HG02840 (cell line): ENCODE data around the gene ZNF521.

ENCODE experiments used
- ATAC-seq: cut with Tn5 transposase; IDR thresholded peaks from one replicate; pipeline ENCODE4 v1.9.1; 2021; ENCODE audit warnings: mild to moderate bottlenecking, moderate library complexity, moderate number of reproducible peaks; ENCODE audit not compliant: unreplicated experiment, low FRiP score

Gene ZNF521

GRCh38 chr18:25093141-25093540, 258.8 kb downstream of the ZNF521 start:
- no peak for ATAC-seq

DNA sequence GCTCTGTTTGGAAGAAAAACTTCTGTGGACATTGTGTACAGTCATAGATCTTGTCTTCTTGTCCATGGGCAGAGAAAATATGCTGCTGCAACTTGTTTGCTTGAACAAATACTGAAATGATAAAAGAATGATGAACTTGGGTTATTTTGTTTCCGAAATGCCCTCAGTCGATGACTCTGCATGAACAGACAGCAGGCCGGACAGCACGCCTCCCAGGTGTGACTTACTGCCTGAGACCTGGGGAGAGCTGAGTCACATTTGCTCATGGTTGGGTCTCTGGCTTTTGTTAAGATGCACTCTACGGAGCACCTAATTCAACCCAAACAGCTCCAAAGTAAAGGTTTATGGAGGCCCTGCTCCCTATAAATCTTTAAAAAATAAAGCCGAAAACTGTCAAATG, 262.5 kb downstream of the ZNF521 start:
- no peak for ATAC-seq

DNA sequence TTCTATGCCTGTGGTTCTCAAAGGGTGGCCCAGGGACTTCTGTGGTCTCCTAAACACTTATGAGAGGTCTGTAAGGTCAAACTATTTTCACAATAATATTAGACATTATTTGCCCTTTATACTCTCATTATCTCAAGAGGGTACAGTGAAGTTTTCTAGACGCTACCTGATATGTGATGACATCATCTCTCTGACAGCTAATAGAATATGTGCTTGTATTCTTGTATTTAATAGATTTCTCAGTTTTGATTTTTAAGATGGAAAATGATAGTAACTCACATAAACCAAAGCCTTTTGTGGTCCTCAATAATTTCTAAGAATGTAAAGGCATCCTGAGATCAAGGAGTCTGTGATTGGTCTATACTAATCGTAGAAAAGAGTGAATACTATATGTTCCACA, 265.1 kb downstream of the ZNF521 start:
- no peak for ATAC-seq

- no peak for ATAC-seq
Observed at GRCh38 chr18:25081001-25081400, 271.0 kb downstream of the ZNF521 start.

- no peak for ATAC-seq
Observed at GRCh38 chr18:25080211-25080610, 271.8 kb downstream of the ZNF521 start.

- ATAC-seq, result no peak
Observed at GRCh38 chr18:25077944-25078723, 273.8 kb downstream of the ZNF521 start.

- ATAC-seq, result no peak
Observed at GRCh38 chr18:25077038-25077943, 274.7 kb downstream of the ZNF521 start.

- no peak for ATAC-seq
Observed at GRCh38 chr18:25075783-25076182, 276.2 kb downstream of the ZNF521 start.

DNA sequence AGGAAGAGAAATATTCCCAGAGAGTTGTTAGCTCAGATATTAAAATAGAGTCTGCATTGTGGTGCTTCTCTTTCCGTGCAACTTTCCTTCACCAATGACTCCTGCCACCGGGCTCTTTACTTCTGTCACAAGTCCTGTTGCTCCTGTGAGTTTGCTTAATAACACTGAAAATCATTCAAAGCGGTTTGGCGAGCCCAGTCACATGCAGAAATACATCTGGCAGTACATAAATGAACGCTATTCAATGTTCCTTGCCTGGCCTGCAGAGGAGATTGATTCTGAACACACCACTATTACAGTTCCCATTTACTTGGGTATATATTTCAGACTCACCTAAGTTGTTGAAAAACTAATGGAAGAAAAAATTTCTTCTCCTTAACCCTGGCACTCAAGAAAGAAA, 276.6 kb downstream of the ZNF521 start:
- no peak for ATAC-seq

- no peak for ATAC-seq
Observed at GRCh38 chr18:25074925-25075324, 277.0 kb downstream of the ZNF521 start.

DNA sequence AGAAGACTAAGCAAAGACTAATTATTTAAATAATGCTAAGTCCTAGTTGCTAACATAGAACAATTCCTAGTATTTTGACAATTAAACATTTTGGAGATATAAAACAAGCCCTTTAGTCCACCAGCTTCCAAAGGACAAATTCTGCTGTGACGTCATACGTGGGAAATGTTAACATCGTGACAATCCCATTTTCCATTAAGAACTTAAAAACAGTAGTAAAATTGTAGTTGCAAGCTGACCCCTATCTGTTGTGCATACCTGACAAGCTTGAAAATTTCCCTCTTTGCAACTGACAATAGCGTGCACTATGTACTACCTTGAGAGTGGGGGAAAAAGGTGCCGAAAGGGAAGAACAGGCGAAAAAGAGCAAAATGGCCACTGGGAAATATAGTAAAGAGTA, 279.8 kb downstream of the ZNF521 start:
- ATAC-seq, result no peak

- ATAC-seq, result no peak
Observed at GRCh38 chr18:25067275-25068025, 284.5 kb downstream of the ZNF521 start.

- no peak for ATAC-seq
Observed at GRCh38 chr18:25066516-25066915, 285.4 kb downstream of the ZNF521 start.

GRCh38 chr18:25062720-25063119, 289.2 kb downstream of the ZNF521 start:
- no peak for ATAC-seq

DNA sequence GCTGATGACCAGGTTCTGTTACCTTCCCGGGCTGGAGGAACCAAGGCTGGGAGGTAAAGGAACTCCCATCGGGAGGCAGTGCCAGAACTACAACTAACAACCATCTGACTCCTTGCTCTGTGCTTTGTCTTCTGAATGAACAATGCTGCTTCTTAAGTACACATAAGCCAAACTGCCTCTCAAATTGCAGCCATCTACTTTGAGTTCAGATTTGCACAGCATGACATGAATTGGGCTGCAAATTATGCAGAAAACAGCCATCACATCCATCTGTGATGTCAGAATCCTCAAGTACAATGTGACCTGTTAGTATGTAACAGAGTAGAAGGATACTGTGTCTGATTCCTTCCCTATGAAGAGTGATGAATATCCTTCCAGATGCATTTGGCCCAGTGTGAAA, 290.6 kb downstream of the ZNF521 start:
- no peak for ATAC-seq

GRCh38 chr18:25058521-25058920, 293.4 kb downstream of the ZNF521 start:
- no peak for ATAC-seq

DNA sequence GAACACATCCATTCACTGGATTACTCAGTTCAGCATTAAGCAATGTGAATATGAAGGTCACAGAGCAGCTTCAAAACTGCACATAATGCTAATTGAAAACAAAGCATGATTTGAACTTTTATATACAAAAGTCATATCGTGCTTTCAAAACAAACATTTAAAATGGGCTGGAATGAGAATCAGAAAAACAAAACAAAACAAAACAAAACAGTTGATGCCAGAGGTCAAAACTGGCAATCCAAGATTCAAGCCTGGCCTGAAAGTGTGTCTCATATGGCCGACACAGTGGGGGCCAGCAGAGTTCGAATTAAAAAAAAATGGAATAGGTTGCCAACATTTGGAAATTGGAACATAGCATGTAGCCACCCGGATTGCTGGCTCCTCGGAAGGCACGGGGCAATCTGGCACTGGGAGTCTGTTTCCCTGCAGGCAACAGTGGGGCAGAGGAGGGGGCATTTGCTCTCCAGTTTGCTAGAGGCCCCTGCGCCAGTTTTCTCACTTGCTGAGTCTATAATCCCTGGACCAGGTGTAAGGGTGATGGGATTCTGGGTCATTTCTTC, 294.4 kb downstream of the ZNF521 start:
- no peak for ATAC-seq

- ATAC-seq, result no peak
Observed at GRCh38 chr18:25056429-25056828, 295.5 kb downstream of the ZNF521 start.

- ATAC-seq, result no peak
Observed at GRCh38 chr18:25055076-25055475, 296.9 kb downstream of the ZNF521 start.

- no peak for ATAC-seq
Observed at GRCh38 chr18:25053466-25053865, 298.5 kb downstream of the ZNF521 start.

DNA sequence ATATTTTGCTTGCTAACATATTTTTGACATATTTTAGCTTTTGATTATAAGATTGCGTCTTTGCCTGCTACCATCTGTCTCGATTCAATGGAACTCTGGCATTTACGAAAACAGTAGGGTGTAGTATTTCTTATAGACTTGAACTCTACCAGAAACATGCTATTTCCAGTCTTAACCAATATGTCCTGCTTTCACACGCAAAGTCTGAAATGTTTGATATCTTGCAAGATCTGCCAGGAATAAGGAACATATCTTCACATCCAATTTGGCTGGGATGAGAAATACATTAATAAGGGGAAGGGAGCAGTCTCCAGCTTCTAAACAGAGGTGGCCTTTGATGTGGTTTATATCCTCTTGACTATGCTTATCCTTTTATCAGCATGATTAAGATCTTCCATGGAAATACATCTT, 299.4 kb downstream of the ZNF521 start:
- ATAC-seq, result no peak
